ENCODE data around the gene GRIK3.

GRIK3 gene

GRCh38 chr1:36748466-36748865 lies 285.8 kb downstream of the GRIK3 start:
- H3K9me3 ChIP-seq (ENCODE audit: insufficient read depth, low read depth, low read length): no peaks in the 10 kb centered on the region
- H3K4me1 ChIP-seq (ENCODE audit: insufficient read depth, low read length, poor library complexity, severe bottlenecking): peaks cover 18% of the 10 kb centered on the region
- H3K27me3 ChIP-seq (ENCODE audit: insufficient read depth, low read length, poor library complexity, severe bottlenecking): no peaks in the 10 kb centered on the region
- no peak overlapping the region for H3K4me2 ChIP-seq (ENCODE audit: low read depth, low read length, poor library complexity, severe bottlenecking)
- no peaks in the 10 kb centered on the region for H3K36me3 ChIP-seq (ENCODE audit: insufficient read depth, low read length)
- TF ChIP-seq EZH2phosphoT487 (IDR thresholded peaks at IDR 0.05; ENCODE audit: borderline replicate concordance) (no peak), CTCF (conservative IDR thresholded peaks at IDR 0.05; ENCODE audit: low read length) (no peak)
- H3K9me2 ChIP-seq (replicated peaks; ENCODE audit: low read depth, low read length): no peaks in the 10 kb centered on the region
- 0 out of 2 replicates have a peak, but pooled peaks cover 3% of the 10 kb centered on the region for H3F3A ChIP-seq (ENCODE audit: low read depth)
- H4K20me1 ChIP-seq (ENCODE audit: insufficient read depth, low read length, poor library complexity, severe bottlenecking): no peaks in the 10 kb centered on the region
- H3K79me2 ChIP-seq (ENCODE audit: insufficient read depth, low read length): no peaks in the 10 kb centered on the region
- H2AFZ ChIP-seq (ENCODE audit: low read length): no peak overlapping the region
- no peak overlapping the region for H3K9ac ChIP-seq (ENCODE audit: low read depth, low read length, poor library complexity, severe bottlenecking)
- H3K4me3 ChIP-seq (ENCODE audit: low read length, poor library complexity, severe bottlenecking): no peak overlapping the region

Data from Loucy (cell line).